Central memory CD4-positive, alpha-beta T cell (primary cell): ENCODE measurements around the gene LDAH.
"Not testable (repeated sequence)": the region's sequence is repeated elsewhere in the genome, so short reads cannot be mapped to it uniquely, and the experiment has no call there.

Source experiments
- DNase-seq: peaks from one replicate; pipeline ENCODE4 v3.0.0; 2022

The LDAH gene

DNA sequence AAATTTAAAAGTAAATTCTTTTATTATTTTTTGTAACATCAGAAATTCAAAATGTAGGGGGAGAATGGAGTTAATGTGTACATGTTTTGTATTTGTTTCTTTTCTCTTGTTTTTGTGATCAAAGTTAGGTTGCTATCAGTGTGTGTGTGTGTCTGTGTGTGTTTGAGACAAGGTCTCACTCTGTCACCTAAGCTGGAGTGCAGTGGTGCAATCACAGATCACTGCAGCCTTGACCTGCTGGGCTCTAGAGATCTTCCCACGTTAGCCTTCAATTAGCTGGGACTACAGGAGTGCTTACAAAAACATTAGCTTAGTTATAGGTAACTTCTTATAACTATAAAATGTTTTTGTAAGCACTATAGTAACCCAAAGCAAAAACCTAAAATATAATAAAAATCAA is 105.3 kb downstream of the LDAH start:
- no peak for DNase-seq

DNA sequence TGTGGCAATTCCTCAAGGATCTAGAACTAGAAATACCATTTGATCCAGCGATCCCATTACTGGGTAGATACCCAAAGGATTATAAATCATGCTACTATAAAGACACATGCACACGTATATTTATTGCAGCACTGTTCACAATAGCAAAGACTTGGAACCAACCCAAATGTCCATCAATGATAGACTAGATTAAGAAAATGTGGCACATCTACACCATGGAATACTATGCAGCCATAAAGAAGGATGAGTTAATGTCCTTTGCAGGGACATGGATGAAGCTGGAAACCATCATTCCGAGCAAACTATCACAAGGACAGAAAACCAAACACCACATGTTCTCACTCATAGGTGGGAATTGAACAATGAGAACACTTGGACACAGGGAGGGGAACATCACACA is 106.7 kb downstream of the LDAH start:
- not testable (repeated sequence) for DNase-seq

DNA sequence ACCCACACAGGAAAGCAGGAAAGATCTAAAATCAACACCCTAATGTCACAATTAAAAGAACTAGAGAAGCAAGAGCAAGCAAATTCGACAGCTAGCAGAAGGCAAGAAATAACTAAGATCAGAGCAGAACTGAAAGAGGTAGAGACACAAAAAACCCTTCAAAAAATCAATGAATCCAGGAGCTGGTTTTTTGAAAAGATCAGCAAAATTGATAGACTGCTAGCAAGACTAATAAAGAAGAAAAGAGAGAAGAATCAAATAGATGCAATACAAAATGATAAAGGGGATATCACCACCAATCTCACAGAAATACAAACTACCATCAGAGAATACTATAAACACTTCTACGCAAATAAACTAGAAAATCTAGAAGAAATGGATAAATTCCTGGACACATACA is 108.5 kb downstream of the LDAH start:
- DNase-seq, result not testable (repeated sequence)

DNA sequence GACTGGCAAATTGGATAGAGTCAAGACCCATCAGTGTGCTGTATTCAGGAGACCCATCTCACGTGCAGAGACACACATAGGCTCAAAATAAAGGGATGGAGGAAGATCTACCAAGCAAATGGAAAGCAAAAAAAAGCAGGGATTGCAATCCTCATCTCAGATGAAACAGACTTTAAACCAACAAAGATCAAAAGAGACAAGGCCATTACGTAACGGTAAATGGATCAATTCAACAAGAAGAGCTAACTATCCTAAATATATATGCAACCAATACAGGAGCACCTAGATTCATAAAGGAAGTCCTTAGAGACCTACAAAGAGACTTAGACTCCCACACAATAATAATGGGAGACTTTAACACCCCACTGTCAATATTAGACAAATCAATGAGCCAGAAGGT is 109.3 kb downstream of the LDAH start:
- DNase-seq, result not testable (repeated sequence)

DNA sequence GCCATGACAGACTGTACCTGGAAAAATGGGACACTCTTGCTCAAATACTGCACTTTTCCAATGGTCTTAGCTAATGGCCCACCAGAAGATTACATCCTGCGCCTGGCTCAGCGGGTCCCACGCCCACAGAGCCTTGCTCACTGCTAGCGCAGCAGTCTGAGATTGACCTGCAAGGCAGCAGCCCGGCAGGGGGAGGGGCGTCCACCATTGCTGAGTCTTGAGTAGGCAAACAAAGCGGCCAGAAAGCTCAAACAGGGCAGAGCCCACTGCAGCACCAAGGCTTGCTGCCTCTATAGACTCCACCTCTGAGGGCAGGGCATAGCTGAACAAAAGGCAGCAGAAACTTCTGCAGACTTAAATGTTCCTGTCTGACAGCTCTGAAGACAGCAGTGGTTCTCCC is 111.3 kb downstream of the LDAH start:
- DNase-seq, result not testable (repeated sequence)

DNA sequence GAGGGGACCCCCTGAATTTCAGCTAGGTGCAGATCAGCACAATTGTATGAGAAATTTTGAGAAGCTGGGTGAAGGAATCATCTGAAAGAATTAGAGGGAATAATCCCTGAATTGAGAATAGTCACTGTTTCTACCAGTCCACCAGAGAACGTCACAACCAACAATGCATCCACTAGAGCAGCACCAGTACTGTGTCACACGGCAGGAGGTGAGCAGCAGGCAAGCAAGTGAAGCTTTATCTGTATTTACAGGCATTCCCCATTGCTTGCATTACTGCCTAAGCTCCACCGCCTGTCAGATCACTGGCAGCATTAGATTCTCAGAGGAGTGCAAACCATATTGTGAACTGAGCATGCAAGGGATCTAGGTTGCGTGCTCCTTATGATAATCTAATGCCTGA is 115.3 kb downstream of the LDAH start:
- no peak for DNase-seq

DNA sequence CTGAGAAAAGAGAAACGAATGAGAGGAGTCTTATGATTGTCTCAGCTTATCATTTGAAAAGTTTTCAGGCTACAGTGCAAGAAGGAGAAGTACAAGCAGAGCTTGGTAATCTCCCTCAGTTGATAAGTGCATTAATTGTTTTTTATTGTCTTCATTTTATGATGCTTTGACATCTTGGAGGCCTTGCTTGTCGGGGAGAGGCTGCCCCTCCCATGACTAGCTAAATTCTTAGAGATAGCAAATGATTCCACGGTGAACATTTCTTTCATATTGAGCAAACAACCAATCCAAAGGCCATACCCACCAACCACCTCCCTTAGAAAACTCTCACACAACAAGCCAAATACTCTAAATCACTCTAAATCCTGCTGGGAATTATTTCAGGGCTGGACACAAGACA is 116.1 kb downstream of the LDAH start:
- no peak for DNase-seq

DNA sequence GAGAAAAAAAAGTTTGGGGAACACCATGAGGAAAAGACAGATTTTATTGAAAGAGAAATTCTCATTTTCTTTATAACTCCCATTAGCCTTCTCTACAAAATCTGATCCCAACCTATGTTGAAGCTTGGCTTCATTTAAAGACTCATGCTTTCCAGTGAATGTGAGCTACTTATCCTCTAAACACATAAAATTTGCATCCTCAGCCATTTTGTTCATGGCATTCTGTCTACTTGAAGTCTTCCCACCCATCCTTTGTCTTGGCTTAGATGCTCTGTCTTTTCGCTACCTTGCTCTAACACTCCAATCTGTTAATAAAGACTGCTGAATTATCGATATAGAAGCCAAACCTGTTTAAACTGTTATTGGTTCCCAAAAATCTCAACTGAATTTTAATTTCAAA is 116.7 kb downstream of the LDAH start:
- no peak for DNase-seq

DNA sequence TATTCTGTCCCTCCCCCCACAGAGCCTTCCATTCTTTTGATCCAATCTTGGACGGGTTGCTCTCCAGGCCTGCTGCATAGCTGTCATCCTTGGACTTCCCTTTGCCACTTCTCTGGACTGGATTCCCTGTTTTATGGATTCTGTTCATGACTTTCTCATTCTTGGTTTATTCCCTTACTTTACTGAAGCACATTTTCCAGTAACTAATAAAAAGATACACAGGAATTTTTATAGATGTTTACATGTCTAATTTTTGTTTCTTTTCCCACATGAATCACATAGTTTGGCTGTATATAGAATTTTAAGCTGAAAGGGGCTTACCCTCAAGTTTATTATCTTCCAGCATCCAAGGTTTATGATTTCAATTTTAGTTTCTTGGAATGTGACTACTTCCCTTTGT is 118.0 kb downstream of the LDAH start:
- no peak for DNase-seq

DNA sequence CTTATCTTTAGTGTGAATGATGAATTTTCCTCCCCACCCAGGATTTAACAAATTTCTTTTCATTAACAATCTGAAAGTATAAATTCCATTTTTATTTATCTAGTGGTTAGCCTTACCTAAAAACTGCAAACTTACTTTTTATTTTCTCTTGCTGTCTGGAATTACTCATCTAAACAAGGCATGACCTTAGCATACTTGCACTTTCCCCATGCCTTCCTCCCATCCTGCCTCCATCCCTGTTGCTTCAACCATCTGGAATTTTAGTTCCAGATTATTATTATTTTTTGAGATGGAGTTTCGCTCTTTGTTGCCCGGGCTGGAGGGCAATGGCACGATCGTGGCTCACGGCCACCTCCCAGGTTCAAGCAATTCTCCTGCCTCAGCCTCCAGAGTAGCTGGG is 120.3 kb downstream of the LDAH start:
- DNase-seq, result no peak

DNA sequence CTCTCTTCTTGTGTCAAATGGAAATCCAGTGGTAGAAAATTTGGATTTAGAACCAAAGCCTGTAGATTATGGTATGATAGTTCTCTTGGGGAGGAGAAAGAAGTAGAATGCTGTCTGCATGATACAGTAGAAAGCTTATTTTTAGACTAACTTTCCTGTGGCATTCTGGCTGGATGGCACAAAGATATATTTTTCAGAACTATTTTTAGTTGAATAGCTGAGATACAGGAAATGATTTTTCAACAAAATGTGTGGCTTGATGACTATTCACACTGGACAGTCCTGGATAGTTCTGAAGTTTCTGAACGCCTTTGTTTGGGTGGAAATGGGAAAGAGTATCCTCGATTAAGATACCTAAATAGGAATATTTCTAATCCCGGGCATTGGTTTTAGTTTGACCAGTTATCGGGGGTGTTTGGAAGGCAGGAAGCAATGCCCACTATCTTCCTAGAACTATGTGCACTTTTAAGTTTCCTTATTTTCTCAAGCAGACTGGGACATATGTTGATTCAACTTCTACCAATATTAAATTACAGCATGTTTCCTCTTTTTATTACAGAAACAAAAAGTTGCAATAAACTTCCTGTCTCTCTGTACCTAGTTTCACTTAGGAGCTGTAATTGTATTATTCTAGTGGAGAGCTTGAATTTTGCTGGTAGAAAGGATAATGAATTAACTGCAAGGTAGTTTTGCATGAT is 123.8 kb downstream of the LDAH start:
- no peak for DNase-seq

DNA sequence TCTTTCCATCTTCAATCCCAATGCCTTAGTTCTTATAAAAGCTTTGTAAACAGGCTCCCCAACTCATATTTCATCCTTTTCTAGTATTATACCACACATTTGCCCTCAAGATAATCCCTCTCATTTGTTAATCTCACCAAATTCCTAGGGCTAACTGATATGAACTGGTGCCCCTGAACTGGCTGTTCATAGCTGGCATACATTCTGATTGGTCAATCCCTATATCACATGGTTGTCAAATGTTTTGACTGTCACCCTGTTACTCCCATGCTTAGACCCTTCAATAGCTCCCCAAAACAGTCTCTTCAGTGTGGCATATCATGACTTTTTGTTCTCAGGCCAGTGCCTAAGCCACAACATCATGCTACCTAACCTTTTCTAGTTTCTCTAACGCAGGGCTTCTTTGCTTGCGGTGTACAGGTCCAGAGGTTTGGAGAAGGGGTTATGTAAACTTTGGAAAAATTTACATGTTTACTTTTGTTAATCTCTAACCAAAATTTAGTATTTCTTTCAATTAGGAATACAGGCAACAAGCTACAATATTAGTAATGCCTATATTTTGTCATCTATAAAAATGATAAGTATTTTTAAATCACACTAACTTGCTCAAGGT is 125.5 kb downstream of the LDAH start:
- no peak for DNase-seq

DNA sequence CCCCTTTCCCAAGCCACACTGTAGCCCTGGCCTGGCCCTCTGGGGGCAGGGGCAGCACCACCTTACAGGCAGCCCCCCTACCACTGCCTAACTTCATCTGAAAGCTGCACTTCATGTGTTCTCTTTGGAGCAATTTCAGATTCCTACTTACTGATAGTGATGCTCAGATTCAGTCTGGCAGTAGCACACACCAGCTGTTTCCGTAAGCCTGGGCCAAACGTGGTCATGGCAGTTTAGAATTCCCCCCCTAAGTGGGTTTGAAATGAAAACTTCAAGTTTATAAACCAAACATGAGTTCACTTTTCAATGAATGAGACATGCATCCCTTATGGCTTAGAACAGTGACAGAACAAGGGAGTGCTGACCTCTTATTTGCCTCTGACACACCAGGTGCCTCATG is 126.5 kb downstream of the LDAH start:
- DNase-seq, result no peak

DNA sequence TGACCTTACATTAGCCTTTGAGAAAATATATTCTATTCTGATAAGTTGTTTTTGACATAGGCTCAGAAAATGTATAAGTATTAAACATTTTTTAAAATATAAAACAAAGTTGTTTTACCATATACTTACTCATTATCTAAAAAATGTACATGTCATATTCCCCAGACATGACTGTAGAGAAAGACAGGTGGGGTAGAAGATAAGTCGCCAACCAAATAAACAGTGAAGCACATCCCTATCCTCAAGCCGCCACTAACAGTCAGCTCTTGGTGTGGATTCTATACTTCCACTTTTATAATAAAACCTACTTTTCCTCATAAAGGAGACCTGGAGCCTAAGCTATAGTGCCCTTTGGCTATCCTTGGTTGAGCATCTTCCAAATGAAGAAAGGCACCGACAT is 129.6 kb downstream of the LDAH start:
- no peak for DNase-seq

DNA sequence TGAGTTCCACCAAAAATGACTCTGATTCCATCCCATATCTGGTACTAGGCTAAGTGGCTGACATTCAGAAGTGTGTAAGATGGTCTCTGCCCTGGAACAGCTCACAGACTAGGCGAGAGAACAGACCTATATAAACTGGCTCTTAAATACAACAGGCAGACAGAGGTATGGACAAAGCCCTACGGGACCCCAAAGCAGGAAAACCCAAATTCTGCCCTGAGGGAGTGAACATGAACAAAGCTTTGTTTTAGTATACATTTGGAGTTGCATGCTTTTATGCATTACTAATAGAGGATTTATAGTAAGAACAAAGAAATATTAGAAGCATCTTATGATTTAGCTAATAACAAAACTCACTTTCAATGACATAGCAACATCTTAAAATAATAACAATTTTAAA is 130.8 kb downstream of the LDAH start:
- no peak for DNase-seq

DNA sequence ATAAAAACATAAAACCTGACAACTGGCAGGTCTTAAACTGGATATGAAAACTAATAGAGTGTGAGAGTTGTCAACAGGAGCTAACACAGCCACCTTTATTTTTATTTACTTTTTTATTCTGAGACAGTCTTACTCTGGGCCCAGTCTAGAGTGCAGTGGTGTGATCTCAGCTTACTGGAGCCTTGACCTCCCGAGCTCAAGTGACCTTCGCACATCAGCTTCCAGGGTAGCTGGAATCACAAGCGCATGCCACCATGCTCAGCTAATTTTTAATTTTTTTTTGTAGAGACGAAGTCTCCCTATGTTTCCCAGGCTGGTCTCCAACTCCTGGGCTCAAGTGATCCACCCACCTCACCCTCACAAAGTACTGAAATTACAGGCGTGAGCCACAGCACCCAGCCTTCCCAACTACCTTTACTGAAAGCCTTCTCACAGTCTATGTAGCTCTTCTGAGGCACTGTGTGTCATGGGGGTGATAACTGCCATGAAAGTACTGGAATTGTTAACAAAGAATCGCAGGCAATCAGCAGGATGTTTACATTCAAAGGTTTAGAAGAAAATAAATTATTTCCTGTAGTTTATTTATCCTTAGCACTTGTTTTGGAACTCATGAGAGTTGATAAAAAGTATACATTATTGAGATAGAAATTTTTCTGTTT is 131.7 kb downstream of the LDAH start:
- DNase-seq, result no peak

DNA sequence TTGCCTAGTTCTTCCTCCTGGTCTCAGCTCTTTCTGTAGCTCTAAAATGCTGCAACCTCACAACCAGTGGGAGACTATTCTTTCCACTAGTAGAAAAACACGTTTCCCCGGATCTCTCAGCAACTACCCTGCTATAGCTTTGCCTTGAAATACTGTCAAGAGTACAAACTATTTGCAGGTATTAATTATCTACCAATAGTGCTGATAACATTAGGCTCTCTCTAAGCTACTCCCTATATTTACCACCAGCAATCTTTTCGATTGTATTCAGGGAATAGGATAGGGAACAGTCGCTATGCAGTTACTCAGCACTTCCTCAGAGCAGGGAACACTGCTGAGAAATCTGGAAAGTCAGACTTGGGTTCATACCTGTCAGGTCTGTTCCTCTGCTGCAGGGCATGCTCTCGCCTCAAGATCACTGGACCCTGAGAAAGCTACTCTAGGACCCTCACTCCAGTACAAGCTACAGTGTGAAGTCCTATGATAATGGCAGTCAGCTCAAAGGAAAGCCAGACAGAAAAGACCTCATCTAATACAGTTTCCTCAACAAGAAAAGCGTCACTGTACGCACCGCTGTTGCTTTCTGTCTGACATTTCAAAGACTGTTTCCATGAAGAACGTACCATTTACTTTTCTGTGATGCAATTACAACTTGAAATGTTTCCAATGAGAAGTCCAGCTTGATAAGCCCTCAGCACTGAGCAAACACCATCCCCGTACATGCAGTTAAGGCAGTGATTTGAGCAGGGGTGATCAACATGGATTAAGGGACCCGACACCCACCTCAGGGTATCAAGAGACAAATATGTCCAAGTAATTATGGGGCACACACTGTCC is 133.3 kb downstream of the LDAH start:
- no peak for DNase-seq

DNA sequence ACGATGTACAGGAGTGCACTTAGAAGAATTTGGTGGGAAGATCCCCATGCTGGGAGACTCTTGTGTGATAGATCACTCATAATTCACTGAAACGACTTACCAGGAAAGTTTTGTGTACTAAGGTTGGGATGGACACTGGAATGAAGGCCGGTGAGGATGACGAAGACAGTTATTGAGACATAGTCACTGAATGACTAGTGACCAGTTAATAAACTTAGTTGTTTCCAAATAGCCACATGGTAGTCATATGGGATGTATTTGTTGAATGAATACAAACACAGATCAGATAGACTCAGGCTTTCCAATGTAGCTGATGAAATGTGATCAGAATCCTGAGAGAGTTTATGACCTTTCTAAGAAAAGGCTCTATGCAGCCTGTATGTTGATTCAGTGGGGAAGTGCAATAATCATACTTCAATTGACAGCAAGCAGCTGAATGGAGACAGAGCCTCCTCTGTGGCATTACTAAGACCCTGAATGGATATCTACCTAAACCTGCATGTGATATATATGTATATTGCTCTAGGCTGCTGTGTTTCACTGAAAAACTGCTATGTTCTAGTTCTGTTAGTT is 135.6 kb downstream of the LDAH start:
- DNase-seq, result no peak

DNA sequence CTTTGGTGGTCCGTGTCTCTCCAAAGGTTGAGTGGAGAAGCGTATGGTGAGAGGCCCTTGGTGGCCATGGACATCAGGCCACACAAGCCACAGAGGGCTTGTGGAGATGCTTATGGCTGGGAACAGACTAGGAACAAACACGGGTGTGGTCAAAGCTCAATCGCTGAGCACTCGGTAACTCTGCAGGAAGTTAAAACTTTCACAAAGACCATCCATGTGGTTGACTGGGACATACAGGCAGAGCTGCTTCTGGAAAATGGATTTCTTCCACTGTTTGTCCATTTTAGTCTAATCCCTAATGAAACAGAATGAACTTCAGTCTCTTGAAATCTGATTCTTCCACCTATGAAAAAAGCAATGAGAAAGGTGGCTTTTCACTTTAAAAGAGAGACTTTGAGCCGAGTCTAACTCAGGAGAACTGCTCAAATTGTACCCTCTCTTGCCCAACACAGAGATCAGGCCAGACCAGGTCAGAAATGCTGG is 138.3 kb downstream of the LDAH start:
- no peak for DNase-seq

DNA sequence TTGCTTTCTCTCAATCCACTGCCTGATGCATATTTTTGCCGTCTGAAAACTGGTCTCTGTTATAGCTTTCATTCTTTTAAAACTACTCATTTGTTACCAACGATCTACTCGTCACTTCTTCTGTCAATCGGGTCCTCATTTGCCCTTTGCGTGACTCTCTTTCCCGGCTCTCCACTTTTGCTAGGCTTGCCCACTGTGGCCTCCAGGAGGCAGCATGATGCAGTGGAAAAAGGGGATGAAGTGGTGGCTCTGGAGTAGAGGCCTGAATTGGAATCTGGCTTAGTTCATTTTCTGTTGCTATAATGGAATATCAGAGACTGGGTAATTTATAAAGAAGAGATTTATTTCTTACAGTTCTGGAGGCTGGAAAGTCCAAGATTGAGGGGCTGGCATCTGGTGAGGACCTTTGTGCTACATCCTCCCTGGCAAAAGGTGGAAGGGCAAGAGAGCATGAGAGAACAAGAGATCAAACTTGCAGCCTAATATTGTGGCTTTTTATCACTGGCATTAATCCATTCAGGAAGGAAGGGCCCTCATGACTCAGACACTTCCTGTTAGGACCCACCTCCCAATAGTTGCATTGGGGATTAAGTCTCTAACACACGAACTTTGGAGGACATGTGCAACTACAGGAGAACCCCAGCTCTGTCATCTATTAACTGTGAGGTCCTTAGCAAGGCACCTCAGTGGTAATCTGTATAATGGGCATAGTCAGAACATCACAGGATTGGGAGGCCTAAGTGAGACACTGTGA is 140.6 kb downstream of the LDAH start:
- DNase-seq, result no peak

DNA sequence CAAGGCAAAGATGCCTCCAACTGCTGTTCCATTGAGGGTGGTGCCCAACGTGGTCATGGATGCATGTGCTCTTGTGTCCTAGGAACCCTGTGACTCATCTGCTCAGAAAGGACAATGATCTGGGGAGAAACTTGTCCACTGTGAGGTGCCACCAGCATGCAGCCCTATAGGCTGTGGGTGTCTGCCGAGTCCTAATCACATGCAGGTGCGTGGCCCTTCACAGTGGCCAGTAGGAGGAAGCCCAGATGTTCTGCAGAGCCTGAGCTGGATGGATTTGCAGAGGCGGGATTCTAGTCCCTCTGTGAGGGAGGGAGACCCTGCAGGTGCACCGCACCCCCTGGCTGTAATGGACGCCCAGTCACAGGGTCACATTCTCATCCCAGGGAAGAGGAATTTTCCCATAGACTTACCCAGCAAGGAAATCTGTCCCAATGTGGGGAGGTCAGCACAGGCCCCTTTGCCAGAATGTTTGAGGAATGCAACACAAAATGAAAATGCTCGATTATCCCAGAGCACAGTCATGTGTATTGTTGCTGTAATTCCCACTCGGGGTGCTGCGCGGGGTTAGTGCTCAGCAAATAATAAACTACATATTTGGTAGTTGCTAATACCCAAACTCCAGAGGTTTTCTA is 142.0 kb downstream of the LDAH start:
- no peak for DNase-seq

DNA sequence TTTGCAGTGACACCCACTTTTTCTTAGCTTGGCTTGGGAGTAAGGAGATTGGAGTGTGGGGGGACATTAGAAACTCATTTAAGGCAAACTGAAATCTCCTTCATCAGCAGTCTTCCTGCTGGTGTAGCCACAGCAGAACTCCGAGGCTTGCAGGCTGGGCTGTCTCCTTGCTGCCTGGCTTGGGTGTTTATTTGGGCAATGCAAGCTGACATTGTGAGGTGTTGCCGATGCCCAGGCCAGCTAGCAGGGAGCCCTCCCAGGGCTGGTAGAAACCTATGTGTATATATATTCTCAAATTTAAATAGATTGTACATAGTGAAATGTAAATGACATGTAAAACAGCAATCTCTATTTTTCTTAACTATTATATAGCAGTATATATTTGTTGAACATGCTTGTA is 144.1 kb downstream of the LDAH start:
- no peak for DNase-seq
